HepG2 (cell line): ENCODE data around the gene FN1.

Source experiments
- PAWR ChIP-seq: sonication (generic); formaldehyde crosslinking; IDR thresholded peaks from 2 replicates; pipeline ENCODE4 v1.4.0; 2020; ENCODE audit warnings: missing genetic modification reagents, mild to moderate bottlenecking, borderline replicate concordance
- POLR2AphosphoS5 ChIP-seq: IDR thresholded peaks from 2 replicates; pipeline ENCODE4 v1.6.1; 2012; ENCODE audit warnings: low read depth, low read length
- TARDBP ChIP-seq: sonication (generic); formaldehyde crosslinking; IDR thresholded peaks from 2 replicates; pipeline ENCODE4 v1.8.0; 2022; ENCODE audit warnings: mild to moderate bottlenecking, missing genetic modification reagents
- ZBTB7B ChIP-seq: sonication (generic); formaldehyde crosslinking; IDR thresholded peaks from 2 replicates; pipeline ENCODE4 v1.4.0; 2020; ENCODE audit warnings: missing genetic modification reagents

- TF ChIP-seq POLR2AphosphoS5 = no peak; the same call in 1 of the 2 replicates
- no peak for TF ChIP-seq PAWR (CRISPR knock-in tag)
- TF ChIP-seq TARDBP (CRISPR knock-in tag) = no peak
- TF ChIP-seq ZBTB7B (CRISPR knock-in tag) = no peak
Observed at GRCh38 chr2:215386566-215386965, 49.3 kb downstream of the FN1 start.
